Measurements from ENCODE around the gene RECQL.
"Not testable (repeated sequence)": the region's sequence is repeated elsewhere in the genome, so short reads cannot be mapped to it uniquely, and the experiment has no call there.

Gene RECQL

GRCh38 chr12:21419009-21419699 lies 82.3 kb downstream of the RECQL start:
- DNase-seq (ENCODE audit: low spot score): not testable (repeated sequence)
